IMR-90 (cell line): ENCODE data around the gene GRK5. TPM values are rescaled to one million over a fixed set of nuclear protein-coding genes. Genes with fewer than 3 reads are reported as not detected.

Experiments used
- ATAC-seq: fragments of 200-7000 bp; cut with Tn5 transposase; 2 replicates; pipeline ENCODE4 v1.9.1; 2020; ENCODE audit warnings: low read depth, mild to moderate bottlenecking, moderate library complexity
- BruUV-seq: library from RNA; stranded (reverse); fragments of 400-500 nt; replicated peaks from 2 replicates; lab custom pipeline; 2021; lab: Mats Ljungman, UMichigan
- CTCF ChIA-PET: fragments of 300-600 bp; formaldehyde crosslinking; extraction: SDS; loops from one replicate; lab custom pipeline; 2021; ENCODE audit warnings: antibody characterized with exemption; lab: Yijun Ruan, JAX
- POLR2A ChIA-PET: fragments of 300-600 bp; sonication (Branson Sonifier 250); formaldehyde crosslinking; loops from one replicate; lab custom pipeline; 2022; ENCODE audit warnings: antibody characterized with exemption; ENCODE audit not compliant: unreplicated experiment; lab: Charles Lee
- DNase-seq: peaks from one replicate; pipeline ENCODE4 v3.0.0; 2013
- H2AFZ ChIP-seq: replicated peaks from 2 replicates; pipeline ENCODE3; 2013; ENCODE audit warnings: low read length, mild to moderate bottlenecking; ENCODE audit not compliant: poor library complexity
- H2AK5ac ChIP-seq: 2 replicates; pipeline ENCODE4 v1.6.1; 2013; ENCODE audit warnings: low read depth, low read length, inconsistent platforms
- H2AK9ac ChIP-seq: replicated peaks from 2 replicates; pipeline ENCODE3; 2013; ENCODE audit warnings: mild to moderate bottlenecking, low read depth, low read length, moderate library complexity; ENCODE audit not compliant: poor library complexity
- H2BK120ac ChIP-seq: 2 replicates; pipeline ENCODE4 v1.6.1; 2013; ENCODE audit warnings: low read depth, low read length, inconsistent platforms
- H2BK15ac ChIP-seq: 3 replicates; pipeline ENCODE4 v1.6.1; 2013; ENCODE audit warnings: low read depth, low read length, inconsistent platforms
- H2BK20ac ChIP-seq: 2 replicates; pipeline ENCODE4 v1.6.1; 2013; ENCODE audit warnings: low read depth, mild to moderate bottlenecking, inconsistent platforms, low read length, moderate library complexity
- H2BK5ac ChIP-seq: 2 replicates; pipeline ENCODE4 v1.6.1; 2013; ENCODE audit warnings: mild to moderate bottlenecking, low read depth, low read length, inconsistent platforms; ENCODE audit not compliant: poor library complexity, severe bottlenecking
- H3K14ac ChIP-seq: replicated peaks from 2 replicates; pipeline ENCODE4 v1.6.1; 2013; ENCODE audit warnings: low read depth, low read length, inconsistent platforms
- H3K18ac ChIP-seq: 2 replicates; pipeline ENCODE4 v1.6.1; 2013; ENCODE audit warnings: low read depth, low read length, control low read depth
- H3K23ac ChIP-seq: 2 replicates; pipeline ENCODE4 v1.6.1; 2013; ENCODE audit warnings: low read depth, low read length, inconsistent platforms
- H3K27ac ChIP-seq: 2 replicates; pipeline ENCODE4 v1.5.1; 2013; ENCODE audit warnings: mild to moderate bottlenecking, control low read depth, low read length; ENCODE audit not compliant: insufficient read depth
- H3K27me3 ChIP-seq: 2 replicates; pipeline ENCODE4 v1.6.1; 2013; ENCODE audit warnings: low read length; ENCODE audit not compliant: control insufficient read depth, insufficient read depth
- H3K36me3 ChIP-seq: 2 replicates; pipeline ENCODE4 v1.6.1; 2013; ENCODE audit warnings: low read length, mixed read lengths; ENCODE audit not compliant: control insufficient read depth, insufficient read depth
- H3K4ac ChIP-seq: 2 replicates; pipeline ENCODE4 v1.6.1; 2013; ENCODE audit warnings: low read depth, low read length, inconsistent platforms
- H3K4me1 ChIP-seq: 2 replicates; pipeline ENCODE4 v1.6.1; 2013; ENCODE audit warnings: low read length, mixed read lengths; ENCODE audit not compliant: control insufficient read depth, insufficient read depth
- H3K4me2 ChIP-seq: 2 replicates; pipeline ENCODE4 v1.6.1; 2013; ENCODE audit warnings: low read depth, mild to moderate bottlenecking, control low read depth, low read length, moderate library complexity
- H3K4me3 ChIP-seq: 2 replicates; pipeline ENCODE4 v1.5.1; 2013; ENCODE audit warnings: low read depth, mild to moderate bottlenecking, control low read depth, low read length, moderate library complexity; ENCODE audit not compliant: insufficient read depth
- H3K56ac ChIP-seq: 2 replicates; pipeline ENCODE4 v1.6.1; 2013; ENCODE audit warnings: low read length, inconsistent platforms; ENCODE audit not compliant: insufficient read depth; ENCODE audit errors: extremely low read depth
- H3K79me1 ChIP-seq, 2 experiments: 2 replicates each; pipeline ENCODE4 v1.6.1; 2013; ENCODE audit warnings: low read length in 2 of 2, inconsistent platforms in 1 of 2, low read depth in 1 of 2
- H3K9ac ChIP-seq: 2 replicates; pipeline ENCODE4 v1.6.1; 2013; ENCODE audit warnings: low read depth, low read length, control low read depth
- H3K9me1 ChIP-seq: 2 replicates; pipeline ENCODE4 v1.6.1; 2013; ENCODE audit warnings: low read length, inconsistent platforms; ENCODE audit not compliant: insufficient read depth
- H3K9me3 ChIP-seq: 2 replicates; pipeline ENCODE4 v1.6.1; 2013; ENCODE audit warnings: low read length; ENCODE audit not compliant: control insufficient read depth, insufficient read depth
- H4K20me1 ChIP-seq: 2 replicates; pipeline ENCODE4 v1.6.1; 2013; ENCODE audit warnings: low read length, inconsistent platforms; ENCODE audit not compliant: insufficient read depth
- H4K5ac ChIP-seq: 2 replicates; pipeline ENCODE4 v1.6.1; 2013; ENCODE audit warnings: mild to moderate bottlenecking, low read depth, low read length, control low read depth
- H4K8ac ChIP-seq, 2 experiments: 2 replicates each; pipeline ENCODE4 v1.6.1; 2013; ENCODE audit warnings: low read depth in 2 of 2, low read length in 2 of 2, control low read depth in 1 of 2, inconsistent platforms in 1 of 2
- H4K91ac ChIP-seq: 2 replicates; pipeline ENCODE4 v1.6.1; 2013; ENCODE audit warnings: low read depth, low read length, inconsistent platforms; ENCODE audit not compliant: insufficient read depth
- CHD1 ChIP-seq: IDR thresholded peaks from 2 replicates; pipeline ENCODE4 v1.6.1; 2012; ENCODE audit warnings: low read depth, low read length, improper control_type of control experiment
- FOS ChIP-seq: fragments of 150-350 bp; IDR thresholded peaks from 2 replicates; pipeline ENCODE4 v1.6.1; 2016; ENCODE audit warnings: low read depth, low read length
- MXI1 ChIP-seq: IDR thresholded peaks from 2 replicates; pipeline ENCODE4 v1.6.1; 2012; ENCODE audit warnings: low read depth, mild to moderate bottlenecking, low read length, moderate library complexity, borderline replicate concordance
- NFE2L2 ChIP-seq: fragments of 150-350 bp; IDR thresholded peaks from 2 replicates; pipeline ENCODE4 v1.6.1; 2016; ENCODE audit warnings: low read depth, mild to moderate bottlenecking, low read length
- SMC3 ChIP-seq: fragments of 150-350 bp; IDR thresholded peaks from 2 replicates; pipeline ENCODE4 v1.6.1; 2016; ENCODE audit warnings: low read depth, mild to moderate bottlenecking, antibody characterized with exemption, low read length, moderate library complexity
- WGBS, 2 experiments: methylation state at CpG; one replicate each; pipeline versions ENCODE4 v1.1.5 to v1.1.7; 2013; ENCODE audit warnings: missing lambda C conversion rate in 2 of 2; ENCODE audit not compliant: insufficient read length in 1 of 2; ENCODE audit errors: extremely low coverage in 2 of 2; 5-methylcytosine and 5-hydroxymethylcytosine counted together
- dilution Hi-C: fragments of 300-500 bp; cut with HindIII; formaldehyde crosslinking; loops from one replicate; pipeline ENCODE4 v1.14.3; 2018; ENCODE audit warnings: low sequenced_read_pairs; ENCODE audit not compliant: unreplicated experiment
- in situ Hi-C: fragments of 300-500 bp; cut with MboI; formaldehyde crosslinking; loops from 3 replicates; pipeline ENCODE4 v1.14.3; 2019; ENCODE audit warnings: low sequenced_read_pairs, inconsistent platforms, mixed read lengths
- intact Hi-C: fragments of 100-400 bp; cut with micrococcal nuclease; formaldehyde crosslinking; loops from 2 replicates; pipeline ENCODE4 v1.10.0; 2022
- polyA plus RNA-seq, 3 experiments: library from polyadenylated mRNA; depleted of rRNA; stranded (reverse); fragments of >200 nt; gene quantifications; 2 replicates each; pipeline ENCODE4 v1.2.3, GENCODE V29; 2012; ENCODE audit warnings: low replicate concordance in 1 of 3
- total RNA-seq: library from RNA; depleted of rRNA; stranded (reverse); fragments of >200 nt; gene quantifications from 2 replicates; pipeline ENCODE4 v1.2.3, GENCODE V29; 2012
- TF ChIP-seq, protein P1 (sequence below): conservative IDR thresholded peaks from 2 replicates; pipeline ENCODE4 v1.5.1; 2012; ENCODE audit warnings: mild to moderate bottlenecking, low read depth, low read length, improper control_type of control experiment
- TF ChIP-seq, protein P2 (sequence below): fragments of 150-350 bp; IDR thresholded peaks from 2 replicates; pipeline ENCODE4 v1.6.1; 2017; ENCODE audit warnings: mild to moderate bottlenecking, antibody characterized with exemption, low read length, low read depth
- TF ChIP-seq, protein P3 (sequence below): fragments of 150-350 bp; IDR thresholded peaks from 2 replicates; pipeline ENCODE4 v1.6.1; 2016; ENCODE audit warnings: low read depth, mild to moderate bottlenecking, low read length, moderate library complexity, borderline replicate concordance

Gene GRK5
- total and polyA plus RNA-seq, 2 of the 4 experiments (the other 2 are of a cell fraction) = 12.9 to 16.3 TPM

DNA sequence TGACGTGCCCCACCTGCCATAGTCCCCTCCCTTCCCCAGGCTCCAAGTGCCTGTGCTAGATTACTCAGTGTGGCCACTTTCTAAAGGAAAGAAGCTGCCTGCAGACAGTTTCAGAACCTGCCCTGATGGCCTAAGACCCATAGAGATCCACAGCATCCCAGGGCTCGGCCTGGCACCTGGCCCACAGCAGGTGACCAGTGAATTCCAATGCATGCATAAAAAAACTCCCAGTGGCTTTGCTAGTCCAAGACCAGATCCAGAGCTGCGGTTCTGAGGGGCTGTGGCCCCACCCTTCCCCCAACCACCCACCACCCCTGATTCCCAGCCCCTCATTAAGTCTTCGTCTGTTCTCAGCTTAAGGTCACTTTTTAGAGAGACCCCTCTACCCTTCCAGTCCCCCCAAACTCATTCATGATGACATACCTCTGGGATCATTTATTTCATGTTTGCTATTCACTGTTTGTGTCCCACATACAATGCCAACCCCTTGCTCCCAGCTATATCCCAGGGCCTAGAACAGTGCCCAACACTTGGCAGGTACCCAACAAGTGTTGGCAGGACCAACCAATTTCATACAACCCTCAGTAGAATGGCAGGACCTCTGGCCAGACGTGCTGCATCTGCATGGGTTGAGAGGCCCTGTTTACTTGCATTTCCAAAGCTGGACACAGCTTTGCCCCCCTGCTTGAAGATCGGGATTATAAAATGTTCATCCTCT lies 217.0 kb downstream of the GRK5 start:
- peaks cover 19% of the 10 kb centered on the region for H3K9me1 ChIP-seq
- no peak overlapping the region for H3K4me3 ChIP-seq
- H4K91ac ChIP-seq = no peak overlapping the region
- H2AK9ac ChIP-seq = no peak overlapping the region
- H3K18ac ChIP-seq = no peak overlapping the region
- peaks cover 12% of the 10 kb centered on the region for H3K4me1 ChIP-seq
- no peaks in the 10 kb centered on the region for H3K27me3 ChIP-seq
- no peak overlapping the region for H3K4ac ChIP-seq
- DNase-seq = no peak
- H2AK5ac ChIP-seq = no peak overlapping the region
- no peak overlapping the region for H2BK120ac ChIP-seq
- H3K23ac ChIP-seq = no peak overlapping the region
- no peaks in the 10 kb centered on the region for H3K9me3 ChIP-seq
- no peak overlapping the region for H3K27ac ChIP-seq
- H3K79me1 ChIP-seq = peaks cover 25 to 53% of the 10 kb centered on the region in 2 experiments; a peak in 3 of 4 replicates
- peaks cover 77% of the 10 kb centered on the region for H3K36me3 ChIP-seq
- H3K56ac ChIP-seq = no peak overlapping the region
- no peak overlapping the region for H4K5ac ChIP-seq
- H3K14ac ChIP-seq = no peak overlapping the region
- dilution Hi-C loops = no loop called here
- CTCF ChIA-PET = no interaction called here
- H2AFZ ChIP-seq = no peak overlapping the region
- intact Hi-C loops = no loop called here
- no TSS peak for BruUV-seq
- TF ChIP-seq FOS (no peak), SMC3 (no peak), MXI1 (no peak), NFE2L2 (no peak), CHD1 (no peak)
- TF ChIP-seq, protein P1, sequence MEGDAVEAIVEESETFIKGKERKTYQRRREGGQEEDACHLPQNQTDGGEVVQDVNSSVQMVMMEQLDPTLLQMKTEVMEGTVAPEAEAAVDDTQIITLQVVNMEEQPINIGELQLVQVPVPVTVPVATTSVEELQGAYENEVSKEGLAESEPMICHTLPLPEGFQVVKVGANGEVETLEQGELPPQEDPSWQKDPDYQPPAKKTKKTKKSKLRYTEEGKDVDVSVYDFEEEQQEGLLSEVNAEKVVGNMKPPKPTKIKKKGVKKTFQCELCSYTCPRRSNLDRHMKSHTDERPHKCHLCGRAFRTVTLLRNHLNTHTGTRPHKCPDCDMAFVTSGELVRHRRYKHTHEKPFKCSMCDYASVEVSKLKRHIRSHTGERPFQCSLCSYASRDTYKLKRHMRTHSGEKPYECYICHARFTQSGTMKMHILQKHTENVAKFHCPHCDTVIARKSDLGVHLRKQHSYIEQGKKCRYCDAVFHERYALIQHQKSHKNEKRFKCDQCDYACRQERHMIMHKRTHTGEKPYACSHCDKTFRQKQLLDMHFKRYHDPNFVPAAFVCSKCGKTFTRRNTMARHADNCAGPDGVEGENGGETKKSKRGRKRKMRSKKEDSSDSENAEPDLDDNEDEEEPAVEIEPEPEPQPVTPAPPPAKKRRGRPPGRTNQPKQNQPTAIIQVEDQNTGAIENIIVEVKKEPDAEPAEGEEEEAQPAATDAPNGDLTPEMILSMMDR = no peak
- TF ChIP-seq, protein P2, sequence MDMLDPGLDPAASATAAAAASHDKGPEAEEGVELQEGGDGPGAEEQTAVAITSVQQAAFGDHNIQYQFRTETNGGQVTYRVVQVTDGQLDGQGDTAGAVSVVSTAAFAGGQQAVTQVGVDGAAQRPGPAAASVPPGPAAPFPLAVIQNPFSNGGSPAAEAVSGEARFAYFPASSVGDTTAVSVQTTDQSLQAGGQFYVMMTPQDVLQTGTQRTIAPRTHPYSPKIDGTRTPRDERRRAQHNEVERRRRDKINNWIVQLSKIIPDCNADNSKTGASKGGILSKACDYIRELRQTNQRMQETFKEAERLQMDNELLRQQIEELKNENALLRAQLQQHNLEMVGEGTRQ = no peak
- TF ChIP-seq, protein P3, sequence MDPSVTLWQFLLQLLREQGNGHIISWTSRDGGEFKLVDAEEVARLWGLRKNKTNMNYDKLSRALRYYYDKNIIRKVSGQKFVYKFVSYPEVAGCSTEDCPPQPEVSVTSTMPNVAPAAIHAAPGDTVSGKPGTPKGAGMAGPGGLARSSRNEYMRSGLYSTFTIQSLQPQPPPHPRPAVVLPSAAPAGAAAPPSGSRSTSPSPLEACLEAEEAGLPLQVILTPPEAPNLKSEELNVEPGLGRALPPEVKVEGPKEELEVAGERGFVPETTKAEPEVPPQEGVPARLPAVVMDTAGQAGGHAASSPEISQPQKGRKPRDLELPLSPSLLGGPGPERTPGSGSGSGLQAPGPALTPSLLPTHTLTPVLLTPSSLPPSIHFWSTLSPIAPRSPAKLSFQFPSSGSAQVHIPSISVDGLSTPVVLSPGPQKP = no peak
- H3K9ac ChIP-seq = no peak overlapping the region
- no peak overlapping the region for H3K4me2 ChIP-seq
- WGBS, 2 experiments = 94% methylated on average over 3 of the region's 6 CpGs; no CpG with 5 or more reads in 1 of the 2 experiments
- no peak overlapping the region for H2BK15ac ChIP-seq
- POLR2A ChIA-PET = no interaction called here
- no peak overlapping the region for H4K8ac ChIP-seq
- H2BK20ac ChIP-seq = no peak overlapping the region
- peaks cover 41% of the 10 kb centered on the region for H4K20me1 ChIP-seq
- no peak overlapping the region for H2BK5ac ChIP-seq
- no peak for ATAC-seq
- in situ Hi-C loops = no loop called here
